Suprapubic skin (tissue), 4 donors: ENCODE data around the gene RWDD3. TPM values are rescaled to one million over a fixed set of nuclear protein-coding genes. Genes with fewer than 3 reads are reported as not detected.

Experiments used
- DNase-seq, 2 donors: peaks; one replicate each; pipeline ENCODE4 v3.0.0-alpha.2; 2019; ENCODE audit warnings: low spot score in 2 of 2
- H3K27ac ChIP-seq: fragments of 200-600 bp; sonication (generic); one replicate; pipeline ENCODE4 v1.5.1; 2019
- H3K27me3 ChIP-seq: fragments of 200-600 bp; sonication (generic); one replicate; pipeline ENCODE4 v1.5.1; 2019
- H3K36me3 ChIP-seq: fragments of 200-600 bp; sonication (generic); one replicate; pipeline ENCODE4 v1.5.1; 2019
- H3K4me1 ChIP-seq: fragments of 200-600 bp; sonication (generic); one replicate; pipeline ENCODE4 v1.5.1; 2019
- H3K4me3 ChIP-seq: fragments of 200-600 bp; sonication (generic); one replicate; pipeline ENCODE4 v1.5.1; 2019; ENCODE audit warnings: mild to moderate bottlenecking
- H3K9me3 ChIP-seq: fragments of 200-600 bp; sonication (generic); one replicate; pipeline ENCODE4 v1.5.1; 2019
- EP300 ChIP-seq: sonication (generic); formaldehyde crosslinking; IDR thresholded peaks from one replicate; pipeline ENCODE4 v1.6.1; 2017; ENCODE audit warnings: antibody characterized with exemption
- POLR2A ChIP-seq, 2 donors: fragments of 450-650 bp; IDR thresholded peaks; one replicate each; pipeline ENCODE4 v1.6.1; 2017; ENCODE audit warnings: antibody characterized with exemption in 2 of 2, mild to moderate bottlenecking in 2 of 2, moderate library complexity in 2 of 2
- POLR2AphosphoS5 ChIP-seq, 3 donors: sonication (generic); formaldehyde crosslinking; IDR thresholded peaks; one replicate each; pipeline ENCODE4 v1.6.1; 2017; ENCODE audit warnings: antibody characterized with exemption in 3 of 3
- WGBS: methylation state at CpG from one replicate; pipeline ENCODE4 v1.1.5; 2018; 5-methylcytosine and 5-hydroxymethylcytosine counted together
- total RNA-seq, 4 donors: library from RNA; depleted of rRNA; stranded (reverse); fragments of >200 nt; gene quantifications; one replicate each; pipeline ENCODE4 v1.1.0, GENCODE V29; 2016
- TF ChIP-seq, protein P1 (sequence below), 2 donors: fragments of 200-600 bp in 1 of 2; fragments of 450-650 bp in 1 of 2; sonication (generic) in 1 of 2; IDR thresholded peaks; one replicate each; pipeline ENCODE4 v1.5.1; 2016 to 2019; ENCODE audit warnings: antibody characterized with exemption in 2 of 2, mild to moderate bottlenecking in 1 of 2, moderate library complexity in 1 of 2

The RWDD3 gene
- total RNA-seq, 4 donors from 2014 or later: 6.9 to 12.6 (median 9.4) TPM

DNA sequence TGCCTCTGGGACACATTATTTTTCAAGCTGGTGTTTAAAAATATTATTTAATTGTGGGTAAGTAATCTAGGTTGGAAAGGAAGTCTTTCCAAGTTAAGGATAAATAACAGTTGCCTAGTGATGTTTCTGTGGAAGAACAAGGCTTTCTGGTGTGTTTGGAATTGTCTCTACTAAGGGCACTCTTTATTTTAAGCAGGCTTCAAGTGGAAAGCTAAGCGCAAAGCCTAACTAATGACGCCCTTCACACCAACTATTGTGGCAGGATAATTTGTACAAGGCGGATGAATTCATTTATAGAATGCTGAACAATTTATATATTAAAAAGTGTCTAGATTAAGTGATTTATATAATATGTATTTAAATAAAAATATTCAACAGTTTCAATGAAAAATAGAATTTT, 25.1 kb upstream of the RWDD3 start:
- TF ChIP-seq, protein P1, sequence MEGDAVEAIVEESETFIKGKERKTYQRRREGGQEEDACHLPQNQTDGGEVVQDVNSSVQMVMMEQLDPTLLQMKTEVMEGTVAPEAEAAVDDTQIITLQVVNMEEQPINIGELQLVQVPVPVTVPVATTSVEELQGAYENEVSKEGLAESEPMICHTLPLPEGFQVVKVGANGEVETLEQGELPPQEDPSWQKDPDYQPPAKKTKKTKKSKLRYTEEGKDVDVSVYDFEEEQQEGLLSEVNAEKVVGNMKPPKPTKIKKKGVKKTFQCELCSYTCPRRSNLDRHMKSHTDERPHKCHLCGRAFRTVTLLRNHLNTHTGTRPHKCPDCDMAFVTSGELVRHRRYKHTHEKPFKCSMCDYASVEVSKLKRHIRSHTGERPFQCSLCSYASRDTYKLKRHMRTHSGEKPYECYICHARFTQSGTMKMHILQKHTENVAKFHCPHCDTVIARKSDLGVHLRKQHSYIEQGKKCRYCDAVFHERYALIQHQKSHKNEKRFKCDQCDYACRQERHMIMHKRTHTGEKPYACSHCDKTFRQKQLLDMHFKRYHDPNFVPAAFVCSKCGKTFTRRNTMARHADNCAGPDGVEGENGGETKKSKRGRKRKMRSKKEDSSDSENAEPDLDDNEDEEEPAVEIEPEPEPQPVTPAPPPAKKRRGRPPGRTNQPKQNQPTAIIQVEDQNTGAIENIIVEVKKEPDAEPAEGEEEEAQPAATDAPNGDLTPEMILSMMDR (IDR thresholded peaks at IDR 0.05): no peak
- no peak for TF ChIP-seq EP300
- no peak for TF ChIP-seq POLR2AphosphoS5 (IDR thresholded peaks at IDR 0.05)
- no peak for TF ChIP-seq POLR2A (IDR thresholded peaks at IDR 0.05)
- no peaks in the 10 kb centered on the region for H3K27me3 ChIP-seq
- no peak for DNase-seq
- 96% methylated on average over 3 of the region's 3 CpGs for WGBS
- H3K27ac ChIP-seq: no peak overlapping the region
- H3K36me3 ChIP-seq: no peaks in the 10 kb centered on the region
- H3K9me3 ChIP-seq: no peaks in the 10 kb centered on the region
- H3K4me1 ChIP-seq: no peaks in the 10 kb centered on the region
- no peak overlapping the region for H3K4me3 ChIP-seq

DNA sequence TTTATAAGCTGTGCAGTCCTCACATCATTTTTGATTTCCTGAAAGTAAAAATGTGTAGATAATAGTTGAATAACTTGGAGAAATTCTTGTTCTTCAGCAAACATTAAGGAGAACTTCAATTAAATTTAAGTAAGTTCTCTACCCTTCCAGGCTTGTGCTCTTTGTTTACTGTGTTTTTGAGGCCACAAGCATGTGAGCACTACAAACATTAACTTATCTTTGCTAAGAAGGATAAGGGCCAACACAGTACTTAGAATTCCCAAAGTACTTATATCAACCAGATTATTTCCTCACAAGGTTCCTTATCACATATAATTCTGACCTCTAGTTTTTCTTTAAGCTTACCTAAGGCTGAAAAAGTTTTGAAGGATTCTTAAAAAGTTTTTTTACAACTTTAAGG, 24.7 kb upstream of the RWDD3 start:
- no peaks in the 10 kb centered on the region for H3K9me3 ChIP-seq
- no peaks in the 10 kb centered on the region for H3K4me1 ChIP-seq
- no peaks in the 10 kb centered on the region for H3K36me3 ChIP-seq
- no peak overlapping the region for H3K4me3 ChIP-seq
- no peak overlapping the region for H3K27ac ChIP-seq
- no peak for DNase-seq
- H3K27me3 ChIP-seq: no peaks in the 10 kb centered on the region
- TF ChIP-seq POLR2A (IDR thresholded peaks at IDR 0.05): no peak
- no peak for TF ChIP-seq EP300
- TF ChIP-seq, protein P1 (IDR thresholded peaks at IDR 0.05): no peak
- no peak for TF ChIP-seq POLR2AphosphoS5 (IDR thresholded peaks at IDR 0.05)

DNA sequence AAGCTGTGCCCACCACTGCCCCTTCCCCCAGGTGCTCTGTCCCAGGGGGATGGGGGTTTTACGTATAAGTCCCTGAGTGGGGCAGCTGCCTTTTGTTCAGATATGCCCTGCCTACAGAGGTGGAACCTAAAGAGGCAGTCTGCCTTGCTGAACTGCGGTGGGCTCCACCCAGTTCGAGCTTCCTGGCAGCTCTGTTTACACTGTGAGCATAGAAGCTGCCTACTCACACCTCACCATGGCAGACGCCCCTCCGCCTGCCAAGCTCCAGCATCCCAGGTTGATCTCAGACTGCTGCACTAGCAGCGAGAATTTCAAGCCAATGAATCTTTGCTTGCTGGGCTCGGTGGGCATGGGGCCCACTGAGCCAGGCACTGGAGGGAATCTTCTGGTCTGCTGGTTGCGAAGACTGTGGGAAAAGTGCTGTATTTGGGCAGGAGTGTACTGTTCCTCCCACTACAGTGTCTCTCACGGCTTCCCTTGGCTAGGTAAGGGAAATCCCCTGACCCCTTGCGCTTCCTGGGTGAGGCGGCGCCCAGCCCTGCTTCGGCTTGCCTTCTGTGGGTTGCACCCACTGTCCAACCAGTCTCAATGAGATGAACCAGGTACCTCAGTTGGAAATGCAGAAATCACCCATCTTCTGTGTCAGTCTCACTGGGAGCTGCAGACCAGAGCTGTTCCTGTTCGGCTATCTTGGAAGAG, 17.6 kb upstream of the RWDD3 start:
- Histone ChIP-seq H3K27ac (no peak overlapping the region), H3K4me1 (no peaks in the 10 kb centered on the region), H3K4me3 (no peak overlapping the region), H3K36me3 (no peaks in the 10 kb centered on the region), H3K9me3 (no peaks in the 10 kb centered on the region), H3K27me3 (no peaks in the 10 kb centered on the region)
- 90% methylated on average over 13 of the region's 14 CpGs for WGBS
- TF ChIP-seq EP300: no peak
- TF ChIP-seq, protein P1 (IDR thresholded peaks at IDR 0.05): no peak
- no peak for TF ChIP-seq POLR2A (IDR thresholded peaks at IDR 0.05)
- no peak for TF ChIP-seq POLR2AphosphoS5 (IDR thresholded peaks at IDR 0.05)
- no peak for DNase-seq

DNA sequence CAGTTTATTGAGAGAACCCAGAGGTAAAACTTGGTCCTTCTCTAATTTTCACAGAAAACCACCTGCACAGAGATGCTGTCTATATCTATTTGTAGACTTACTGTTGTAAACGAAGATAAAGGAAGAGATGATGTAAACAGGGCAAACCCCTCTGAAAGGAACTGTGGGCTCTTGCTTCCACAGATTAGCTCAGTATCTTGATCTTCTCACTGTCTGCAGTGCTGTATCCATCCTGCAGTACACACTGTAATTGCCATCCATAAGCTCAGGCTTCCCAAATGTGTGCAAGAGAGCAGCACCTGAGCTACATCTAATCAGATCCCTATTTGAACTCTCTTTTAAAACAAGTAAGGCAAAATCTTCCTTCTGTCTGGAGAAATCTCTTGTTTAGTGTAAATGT, 16.6 kb upstream of the RWDD3 start:
- H3K36me3 ChIP-seq: no peaks in the 10 kb centered on the region
- no peaks in the 10 kb centered on the region for H3K27me3 ChIP-seq
- H3K4me3 ChIP-seq: no peak overlapping the region
- TF ChIP-seq, protein P1 (IDR thresholded peaks at IDR 0.05): no peak
- no peak for TF ChIP-seq POLR2A (IDR thresholded peaks at IDR 0.05)
- no peak for TF ChIP-seq POLR2AphosphoS5 (IDR thresholded peaks at IDR 0.05)
- no peak for TF ChIP-seq EP300
- no peak for DNase-seq
- H3K27ac ChIP-seq: no peak overlapping the region
- WGBS: 86% methylated on average over 1 of the region's 1 CpG
- no peaks in the 10 kb centered on the region for H3K4me1 ChIP-seq
- no peaks in the 10 kb centered on the region for H3K9me3 ChIP-seq

- Histone ChIP-seq H3K9me3 (no peaks in the 10 kb centered on the region), H3K36me3 (no peaks in the 10 kb centered on the region), H3K27me3 (no peaks in the 10 kb centered on the region), H3K4me1 (no peaks in the 10 kb centered on the region), H3K27ac (no peak overlapping the region), H3K4me3 (no peak overlapping the region)
- no peak for DNase-seq
- WGBS: 96% methylated on average over 4 of the region's 4 CpGs
- no peak for TF ChIP-seq POLR2A (IDR thresholded peaks at IDR 0.05)
- no peak for TF ChIP-seq POLR2AphosphoS5 (IDR thresholded peaks at IDR 0.05)
- TF ChIP-seq, protein P1 (IDR thresholded peaks at IDR 0.05): no peak
- no peak for TF ChIP-seq EP300
These were observed 14.6 kb upstream of the RWDD3 start for GRCh38 chr1:95219407-95219806.
